Occipital lobe (tissue), 2 donors: ENCODE results near the gene C17orf50. TPM values are rescaled to one million over a fixed set of nuclear protein-coding genes. Genes with fewer than 3 reads are reported as not detected.

Source experiments
- DNase-seq: peaks from one replicate; lab custom pipeline; 2025; lab: John Stamatoyannopoulos, UW
- total RNA-seq: library from RNA; depleted of rRNA; stranded (reverse); fragments of >200 nt; gene quantifications from one replicate; pipeline ENCODE4 v1.2.3, GENCODE V29; 2014

C17orf50 gene
- total RNA-seq, 1 donor from 2014 or later = not detected

- no peak for DNase-seq
Measured at GRCh38 chr17:35784895-35785294, 24.2 kb downstream of the C17orf50 start.

GRCh38 chr17:35786941-35787432, 26.3 kb downstream of the C17orf50 start:
- DNase-seq = no peak

GRCh38 chr17:35788477-35789368, 28.0 kb downstream of the C17orf50 start:
- no peak for DNase-seq

GRCh38 chr17:35790841-35791240, 30.2 kb downstream of the C17orf50 start:
- DNase-seq = no peak

GRCh38 chr17:35791681-35792350, 31.1 kb downstream of the C17orf50 start:
- DNase-seq = no peak

- DNase-seq = no peak
Measured at GRCh38 chr17:35793257-35793656, 32.6 kb downstream of the C17orf50 start.

GRCh38 chr17:35795007-35795870, 34.6 kb downstream of the C17orf50 start, which contains the start of gene MMP28:
Gene MMP28, minus strand, starts transcription at chr17:35795641. Its CDS starts 264 bp downstream, at chr17:35795377.
- DNase-seq = no peak

GRCh38 chr17:35795871-35796265, 35.2 kb downstream of the C17orf50 start:
- no peak for DNase-seq

- DNase-seq = no peak
Measured at GRCh38 chr17:35796942-35797341, 36.3 kb downstream of the C17orf50 start.

GRCh38 chr17:35797370-35797769, 36.7 kb downstream of the C17orf50 start:
- no peak for DNase-seq

GRCh38 chr17:35797918-35798317, 37.2 kb downstream of the C17orf50 start:
- DNase-seq = no peak

- peak; percentile 73 for DNase-seq
Measured at GRCh38 chr17:35799942-35800341, 39.3 kb downstream of the C17orf50 start.

- peak; percentile 34 for DNase-seq
Measured at GRCh38 chr17:35801583-35802224, 41.0 kb downstream of the C17orf50 start.

- DNase-seq = no peak
Measured at GRCh38 chr17:35804658-35805192, 44.0 kb downstream of the C17orf50 start.

- DNase-seq = no peak
Measured at GRCh38 chr17:35807371-35808144, 46.9 kb downstream of the C17orf50 start.

- DNase-seq = no peak
Measured at GRCh38 chr17:35808240-35808961, 47.7 kb downstream of the C17orf50 start.

GRCh38 chr17:35808962-35809854, 48.5 kb downstream of the C17orf50 start, which contains the start of gene TAF15:
Gene TAF15, plus strand, starts transcription at chr17:35809484. Its CDS starts 86 bp downstream, at chr17:35809570.
- DNase-seq = peak; percentile 95
